IMR-90 (cell line): ENCODE data around the gene ITGAE. TPM values are rescaled to one million over a fixed set of nuclear protein-coding genes. Genes with fewer than 3 reads are reported as not detected.
A peak's percentile ranks its signal among the peaks of the same experiment; 100 is the strongest.

Experiments
- ATAC-seq: fragments of 200-7000 bp; cut with Tn5 transposase; 2 replicates; pipeline ENCODE4 v1.9.1; 2020; ENCODE audit warnings: low read depth, mild to moderate bottlenecking, moderate library complexity
- BruUV-seq: library from RNA; stranded (reverse); fragments of 400-500 nt; replicated peaks from 2 replicates; lab custom pipeline; 2021; lab: Mats Ljungman, UMichigan
- CTCF ChIA-PET: fragments of 300-600 bp; formaldehyde crosslinking; extraction: SDS; loops from one replicate; lab custom pipeline; 2021; ENCODE audit warnings: antibody characterized with exemption; lab: Yijun Ruan, JAX
- POLR2A ChIA-PET: fragments of 300-600 bp; sonication (Branson Sonifier 250); formaldehyde crosslinking; loops from one replicate; lab custom pipeline; 2022; ENCODE audit warnings: antibody characterized with exemption; ENCODE audit not compliant: unreplicated experiment; lab: Charles Lee
- DNase-seq: peaks from one replicate; pipeline ENCODE4 v3.0.0; 2013
- H2AFZ ChIP-seq: replicated peaks from 2 replicates; pipeline ENCODE3; 2013; ENCODE audit warnings: low read length, mild to moderate bottlenecking; ENCODE audit not compliant: poor library complexity
- H2AK5ac ChIP-seq: 2 replicates; pipeline ENCODE4 v1.6.1; 2013; ENCODE audit warnings: low read depth, low read length, inconsistent platforms
- H2AK9ac ChIP-seq: replicated peaks from 2 replicates; pipeline ENCODE3; 2013; ENCODE audit warnings: mild to moderate bottlenecking, low read depth, low read length, moderate library complexity; ENCODE audit not compliant: poor library complexity
- H2BK120ac ChIP-seq: 2 replicates; pipeline ENCODE4 v1.6.1; 2013; ENCODE audit warnings: low read depth, low read length, inconsistent platforms
- H2BK15ac ChIP-seq: 3 replicates; pipeline ENCODE4 v1.6.1; 2013; ENCODE audit warnings: low read depth, low read length, inconsistent platforms
- H2BK20ac ChIP-seq: 2 replicates; pipeline ENCODE4 v1.6.1; 2013; ENCODE audit warnings: low read depth, mild to moderate bottlenecking, inconsistent platforms, low read length, moderate library complexity
- H2BK5ac ChIP-seq: 2 replicates; pipeline ENCODE4 v1.6.1; 2013; ENCODE audit warnings: mild to moderate bottlenecking, low read depth, low read length, inconsistent platforms; ENCODE audit not compliant: poor library complexity, severe bottlenecking
- H3K14ac ChIP-seq: replicated peaks from 2 replicates; pipeline ENCODE4 v1.6.1; 2013; ENCODE audit warnings: low read depth, low read length, inconsistent platforms
- H3K18ac ChIP-seq: 2 replicates; pipeline ENCODE4 v1.6.1; 2013; ENCODE audit warnings: low read depth, low read length, control low read depth
- H3K23ac ChIP-seq: 2 replicates; pipeline ENCODE4 v1.6.1; 2013; ENCODE audit warnings: low read depth, low read length, inconsistent platforms
- H3K27ac ChIP-seq: 2 replicates; pipeline ENCODE4 v1.5.1; 2013; ENCODE audit warnings: mild to moderate bottlenecking, control low read depth, low read length; ENCODE audit not compliant: insufficient read depth
- H3K27me3 ChIP-seq: 2 replicates; pipeline ENCODE4 v1.6.1; 2013; ENCODE audit warnings: low read length; ENCODE audit not compliant: control insufficient read depth, insufficient read depth
- H3K36me3 ChIP-seq: 2 replicates; pipeline ENCODE4 v1.6.1; 2013; ENCODE audit warnings: low read length, mixed read lengths; ENCODE audit not compliant: control insufficient read depth, insufficient read depth
- H3K4ac ChIP-seq: 2 replicates; pipeline ENCODE4 v1.6.1; 2013; ENCODE audit warnings: low read depth, low read length, inconsistent platforms
- H3K4me1 ChIP-seq: 2 replicates; pipeline ENCODE4 v1.6.1; 2013; ENCODE audit warnings: low read length, mixed read lengths; ENCODE audit not compliant: control insufficient read depth, insufficient read depth
- H3K4me2 ChIP-seq: 2 replicates; pipeline ENCODE4 v1.6.1; 2013; ENCODE audit warnings: low read depth, mild to moderate bottlenecking, control low read depth, low read length, moderate library complexity
- H3K4me3 ChIP-seq: 2 replicates; pipeline ENCODE4 v1.5.1; 2013; ENCODE audit warnings: low read depth, mild to moderate bottlenecking, control low read depth, low read length, moderate library complexity; ENCODE audit not compliant: insufficient read depth
- H3K56ac ChIP-seq: 2 replicates; pipeline ENCODE4 v1.6.1; 2013; ENCODE audit warnings: low read length, inconsistent platforms; ENCODE audit not compliant: insufficient read depth; ENCODE audit errors: extremely low read depth
- H3K79me1 ChIP-seq, 2 experiments: 2 replicates each; pipeline ENCODE4 v1.6.1; 2013; ENCODE audit warnings: low read length in 2 of 2, inconsistent platforms in 1 of 2, low read depth in 1 of 2
- H3K9ac ChIP-seq: 2 replicates; pipeline ENCODE4 v1.6.1; 2013; ENCODE audit warnings: low read depth, low read length, control low read depth
- H3K9me1 ChIP-seq: 2 replicates; pipeline ENCODE4 v1.6.1; 2013; ENCODE audit warnings: low read length, inconsistent platforms; ENCODE audit not compliant: insufficient read depth
- H3K9me3 ChIP-seq: 2 replicates; pipeline ENCODE4 v1.6.1; 2013; ENCODE audit warnings: low read length; ENCODE audit not compliant: control insufficient read depth, insufficient read depth
- H4K20me1 ChIP-seq: 2 replicates; pipeline ENCODE4 v1.6.1; 2013; ENCODE audit warnings: low read length, inconsistent platforms; ENCODE audit not compliant: insufficient read depth
- H4K5ac ChIP-seq: 2 replicates; pipeline ENCODE4 v1.6.1; 2013; ENCODE audit warnings: mild to moderate bottlenecking, low read depth, low read length, control low read depth
- H4K8ac ChIP-seq, 2 experiments: 2 replicates each; pipeline ENCODE4 v1.6.1; 2013; ENCODE audit warnings: low read depth in 2 of 2, low read length in 2 of 2, control low read depth in 1 of 2, inconsistent platforms in 1 of 2
- H4K91ac ChIP-seq: 2 replicates; pipeline ENCODE4 v1.6.1; 2013; ENCODE audit warnings: low read depth, low read length, inconsistent platforms; ENCODE audit not compliant: insufficient read depth
- BHLHE40 ChIP-seq: fragments of 150-350 bp; IDR thresholded peaks from 2 replicates; pipeline ENCODE4 v1.6.1; 2016; ENCODE audit warnings: mild to moderate bottlenecking, low read depth, low read length
- CHD1 ChIP-seq: IDR thresholded peaks from 2 replicates; pipeline ENCODE4 v1.6.1; 2012; ENCODE audit warnings: low read depth, low read length, improper control_type of control experiment
- FOS ChIP-seq: fragments of 150-350 bp; IDR thresholded peaks from 2 replicates; pipeline ENCODE4 v1.6.1; 2016; ENCODE audit warnings: low read depth, low read length
- MXI1 ChIP-seq: IDR thresholded peaks from 2 replicates; pipeline ENCODE4 v1.6.1; 2012; ENCODE audit warnings: low read depth, mild to moderate bottlenecking, low read length, moderate library complexity, borderline replicate concordance
- RAD21 ChIP-seq: IDR thresholded peaks from 2 replicates; pipeline ENCODE4 v1.6.1; 2012; ENCODE audit warnings: low read length, improper control_type of control experiment
- RCOR1 ChIP-seq: IDR thresholded peaks from 2 replicates; pipeline ENCODE4 v1.6.1; 2012; ENCODE audit warnings: mild to moderate bottlenecking, low read length, improper control_type of control experiment; ENCODE audit not compliant: insufficient replicate concordance
- RFX5 ChIP-seq: IDR thresholded peaks from 2 replicates; pipeline ENCODE4 v1.8.0; 2012; ENCODE audit warnings: low read depth, mild to moderate bottlenecking, low read length, moderate library complexity
- SMC3 ChIP-seq: fragments of 150-350 bp; IDR thresholded peaks from 2 replicates; pipeline ENCODE4 v1.6.1; 2016; ENCODE audit warnings: low read depth, mild to moderate bottlenecking, antibody characterized with exemption, low read length, moderate library complexity
- WGBS, 2 experiments: methylation state at CpG; one replicate each; pipeline versions ENCODE4 v1.1.5 to v1.1.7; 2013; ENCODE audit warnings: missing lambda C conversion rate in 2 of 2; ENCODE audit not compliant: insufficient read length in 1 of 2; ENCODE audit errors: extremely low coverage in 2 of 2; 5-methylcytosine and 5-hydroxymethylcytosine counted together
- dilution Hi-C: fragments of 300-500 bp; cut with HindIII; formaldehyde crosslinking; loops from one replicate; pipeline ENCODE4 v1.14.3; 2018; ENCODE audit warnings: low sequenced_read_pairs; ENCODE audit not compliant: unreplicated experiment
- in situ Hi-C: fragments of 300-500 bp; cut with MboI; formaldehyde crosslinking; loops from 3 replicates; pipeline ENCODE4 v1.14.3; 2019; ENCODE audit warnings: low sequenced_read_pairs, inconsistent platforms, mixed read lengths
- intact Hi-C: fragments of 100-400 bp; cut with micrococcal nuclease; formaldehyde crosslinking; loops from 2 replicates; pipeline ENCODE4 v1.10.0; 2022
- polyA plus RNA-seq, 3 experiments: library from polyadenylated mRNA; depleted of rRNA; stranded (reverse); fragments of >200 nt; gene quantifications; 2 replicates each; pipeline ENCODE4 v1.2.3, GENCODE V29; 2012; ENCODE audit warnings: low replicate concordance in 1 of 3
- total RNA-seq: library from RNA; depleted of rRNA; stranded (reverse); fragments of >200 nt; gene quantifications from 2 replicates; pipeline ENCODE4 v1.2.3, GENCODE V29; 2012
- TF ChIP-seq, protein P1 (sequence below): fragments of 150-350 bp; IDR thresholded peaks from 2 replicates; pipeline ENCODE4 v1.6.1; 2017; ENCODE audit warnings: mild to moderate bottlenecking, antibody characterized with exemption, low read length, low read depth
- TF ChIP-seq, protein P2 (sequence below): fragments of 150-350 bp; IDR thresholded peaks from 2 replicates; pipeline ENCODE4 v1.6.1; 2016; ENCODE audit warnings: low read depth, mild to moderate bottlenecking, low read length, moderate library complexity, borderline replicate concordance

Gene ITGAE
- total and polyA plus RNA-seq, 2 of the 4 experiments (the other 2 are of a cell fraction): 54.1 to 60.8 TPM

DNA sequence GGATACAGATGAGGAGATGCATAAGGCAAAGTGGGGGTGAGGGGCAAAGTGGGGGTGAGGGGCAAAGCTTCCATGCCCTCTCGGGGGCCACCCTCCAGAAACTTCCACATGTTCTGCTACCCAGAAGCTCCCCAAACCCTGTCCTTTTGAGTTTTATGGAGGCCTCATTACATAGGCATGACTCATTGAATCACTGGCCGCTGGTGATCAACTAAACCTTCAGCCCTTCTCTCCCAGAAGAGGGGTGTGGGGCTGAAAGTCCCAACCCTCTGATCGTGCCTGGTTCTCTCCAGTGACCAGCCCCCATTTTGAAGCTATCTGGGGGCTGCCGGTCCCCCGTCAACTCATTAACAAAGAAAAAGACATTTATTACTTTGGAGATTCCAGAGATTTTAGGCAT is 27.5 kb downstream of the ITGAE start:
- H2BK5ac ChIP-seq: no peak overlapping the region
- dilution Hi-C loops: no loop called here
- BruUV-seq: no TSS peak
- in situ Hi-C loops: no loop called here
- no peak overlapping the region; the same call in 1 of the 2 replicates for H3K18ac ChIP-seq
- no peak overlapping the region; the same call in 2 of the 3 replicates for H2BK15ac ChIP-seq
- no CpG with 5 or more reads among the region's 5 CpGs for WGBS, 2 experiments
- H4K5ac ChIP-seq: no peak overlapping the region
- peak overlapping the region; percentile 61 for H2AFZ ChIP-seq
- intact Hi-C loops: no loop called here
- no peak overlapping the region for H4K91ac ChIP-seq
- peak; percentile 97 for ATAC-seq
- no peaks in the 10 kb centered on the region for H4K20me1 ChIP-seq
- TF ChIP-seq, protein P1, sequence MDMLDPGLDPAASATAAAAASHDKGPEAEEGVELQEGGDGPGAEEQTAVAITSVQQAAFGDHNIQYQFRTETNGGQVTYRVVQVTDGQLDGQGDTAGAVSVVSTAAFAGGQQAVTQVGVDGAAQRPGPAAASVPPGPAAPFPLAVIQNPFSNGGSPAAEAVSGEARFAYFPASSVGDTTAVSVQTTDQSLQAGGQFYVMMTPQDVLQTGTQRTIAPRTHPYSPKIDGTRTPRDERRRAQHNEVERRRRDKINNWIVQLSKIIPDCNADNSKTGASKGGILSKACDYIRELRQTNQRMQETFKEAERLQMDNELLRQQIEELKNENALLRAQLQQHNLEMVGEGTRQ: no peak
- TF ChIP-seq SMC3: no peak
- 0 out of 2 replicates have a peak, but pooled peaks have one; percentile 6 for TF ChIP-seq BHLHE40
- TF ChIP-seq, protein P2, sequence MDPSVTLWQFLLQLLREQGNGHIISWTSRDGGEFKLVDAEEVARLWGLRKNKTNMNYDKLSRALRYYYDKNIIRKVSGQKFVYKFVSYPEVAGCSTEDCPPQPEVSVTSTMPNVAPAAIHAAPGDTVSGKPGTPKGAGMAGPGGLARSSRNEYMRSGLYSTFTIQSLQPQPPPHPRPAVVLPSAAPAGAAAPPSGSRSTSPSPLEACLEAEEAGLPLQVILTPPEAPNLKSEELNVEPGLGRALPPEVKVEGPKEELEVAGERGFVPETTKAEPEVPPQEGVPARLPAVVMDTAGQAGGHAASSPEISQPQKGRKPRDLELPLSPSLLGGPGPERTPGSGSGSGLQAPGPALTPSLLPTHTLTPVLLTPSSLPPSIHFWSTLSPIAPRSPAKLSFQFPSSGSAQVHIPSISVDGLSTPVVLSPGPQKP: no peak
- TF ChIP-seq FOS: peak; percentile 72; the same call in 1 of the 2 replicates
- TF ChIP-seq RCOR1: no peak
- TF ChIP-seq RFX5: no peak
- no peak for TF ChIP-seq MXI1
- TF ChIP-seq RAD21: no peak
- TF ChIP-seq CHD1: no peak
- ChIA-PET CTCF (no interaction called here), POLR2A (no interaction called here)
- H3K9me3 ChIP-seq: no peaks in the 10 kb centered on the region
- peaks cover 4% of the 10 kb centered on the region; the same call in 1 of the 2 replicates for H3K9me1 ChIP-seq
- peak; percentile 74 for DNase-seq
- no peaks in the 10 kb centered on the region for H3K79me1 ChIP-seq
- H3K4ac ChIP-seq: no peak overlapping the region
- peaks cover 9% of the 10 kb centered on the region; the same call in 1 of the 2 replicates for H3K4me1 ChIP-seq
- no peak overlapping the region for H2AK5ac ChIP-seq
- H3K27ac ChIP-seq: peak overlapping the region; percentile 19; the same call in 1 of the 2 replicates
- H3K27me3 ChIP-seq: no peaks in the 10 kb centered on the region; the same call in 1 of the 2 replicates
- H3K14ac ChIP-seq: no peak overlapping the region
- H3K36me3 ChIP-seq: no peaks in the 10 kb centered on the region
- H3K9ac ChIP-seq: no peak overlapping the region
- no peak overlapping the region; the same call in 1 of the 2 replicates for H3K4me2 ChIP-seq
- no peak overlapping the region for H3K56ac ChIP-seq
- no peak overlapping the region for H2BK20ac ChIP-seq
- H2BK120ac ChIP-seq: peak overlapping the region; percentile 50; the same call in 1 of the 2 replicates
- no peak overlapping the region for H3K4me3 ChIP-seq
- H2AK9ac ChIP-seq: peak overlapping the region; percentile 53
- no peak overlapping the region for H3K23ac ChIP-seq
- H4K8ac ChIP-seq: no peak overlapping the region
